IPS-NIHi11 (cell line): ENCODE results near the gene SFT2D3.

Experiments used
- DNase-seq: peaks from one replicate; pipeline ENCODE4 v3.0.0; 2012; ENCODE audit warnings: mixed read lengths, low spot score

The SFT2D3 gene

DNA sequence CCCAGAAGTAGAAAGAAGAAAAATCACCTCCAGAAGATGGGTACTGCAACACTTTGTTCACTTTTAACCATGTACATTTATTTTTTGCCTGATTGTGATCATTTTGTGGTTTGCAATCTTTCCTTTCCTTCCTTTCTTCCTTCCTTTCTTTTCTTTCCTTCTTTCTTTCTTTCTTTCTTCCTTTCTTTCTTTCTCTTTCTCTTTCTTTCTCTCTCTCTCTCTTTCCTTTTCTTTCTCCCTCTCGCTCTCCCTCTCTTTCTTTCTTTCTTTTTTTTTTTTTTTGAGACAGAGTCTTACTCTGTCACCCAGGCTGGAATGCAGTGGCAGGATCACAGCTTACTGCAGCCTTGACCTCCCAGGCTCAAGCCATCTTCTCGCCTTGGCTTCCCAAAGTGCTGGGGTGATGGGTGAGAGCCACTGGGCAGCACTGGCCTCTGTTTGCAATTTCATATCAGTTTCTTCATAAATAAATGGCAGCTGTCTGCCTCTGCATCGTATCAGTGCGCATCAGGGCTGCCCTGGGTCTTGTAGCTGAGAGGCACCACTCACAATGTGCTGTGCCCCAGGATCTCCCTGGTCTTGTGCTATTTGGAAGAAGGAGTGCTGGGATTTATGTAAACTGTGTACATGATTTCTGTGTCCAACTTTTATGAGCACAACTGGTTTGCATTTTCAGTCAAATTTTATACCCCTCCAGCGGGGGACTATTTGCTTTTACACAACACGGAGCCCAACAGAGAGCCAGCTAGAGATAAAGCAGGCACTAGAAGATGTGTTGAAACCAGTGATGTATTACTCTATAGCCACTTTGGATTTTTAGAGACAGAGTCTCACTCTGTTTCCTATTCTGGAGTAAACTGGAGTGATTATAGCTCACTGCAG lies 19.1 kb upstream of the SFT2D3 start:
- DNase-seq, result peak; percentile 4

DNA sequence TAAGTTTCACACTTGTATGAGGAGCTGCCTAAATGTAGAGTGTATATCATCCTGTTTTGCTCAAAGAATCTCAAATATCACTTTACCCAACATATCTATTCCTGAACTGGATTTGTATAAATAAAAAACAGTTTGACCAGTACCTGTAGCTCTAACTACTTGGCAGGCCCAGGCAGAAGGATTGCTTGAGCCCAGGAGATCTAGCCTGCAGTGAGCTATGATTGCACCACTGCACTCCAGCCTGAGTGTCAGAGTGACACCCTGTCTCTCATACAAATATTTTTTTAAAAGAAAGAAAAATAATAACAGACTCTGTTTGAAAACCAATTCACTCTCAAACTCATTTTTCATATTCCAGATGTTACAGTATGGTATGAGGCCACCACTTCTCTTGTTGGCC lies 18.2 kb upstream of the SFT2D3 start:
- DNase-seq, result no peak

DNA sequence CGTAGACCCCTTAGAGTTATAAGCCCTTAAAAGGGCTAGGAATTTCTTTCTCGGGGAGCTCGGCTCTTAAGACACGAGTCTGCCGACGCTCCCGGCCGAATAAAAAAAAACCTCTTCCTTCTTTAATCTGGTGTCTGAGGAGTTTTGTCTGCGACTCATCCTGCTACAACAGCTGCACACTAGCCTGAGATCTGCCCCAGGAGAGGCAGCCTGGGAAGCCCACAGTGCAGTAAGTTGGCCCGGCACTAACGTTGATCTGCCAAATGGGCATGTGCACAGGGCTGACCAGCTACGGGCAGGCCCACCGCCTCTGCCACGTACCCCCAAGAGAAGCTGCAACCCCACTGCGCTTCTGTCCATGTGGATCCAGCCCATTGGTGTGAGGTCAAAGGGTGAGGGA lies 17.5 kb upstream of the SFT2D3 start:
- DNase-seq, result no peak

DNA sequence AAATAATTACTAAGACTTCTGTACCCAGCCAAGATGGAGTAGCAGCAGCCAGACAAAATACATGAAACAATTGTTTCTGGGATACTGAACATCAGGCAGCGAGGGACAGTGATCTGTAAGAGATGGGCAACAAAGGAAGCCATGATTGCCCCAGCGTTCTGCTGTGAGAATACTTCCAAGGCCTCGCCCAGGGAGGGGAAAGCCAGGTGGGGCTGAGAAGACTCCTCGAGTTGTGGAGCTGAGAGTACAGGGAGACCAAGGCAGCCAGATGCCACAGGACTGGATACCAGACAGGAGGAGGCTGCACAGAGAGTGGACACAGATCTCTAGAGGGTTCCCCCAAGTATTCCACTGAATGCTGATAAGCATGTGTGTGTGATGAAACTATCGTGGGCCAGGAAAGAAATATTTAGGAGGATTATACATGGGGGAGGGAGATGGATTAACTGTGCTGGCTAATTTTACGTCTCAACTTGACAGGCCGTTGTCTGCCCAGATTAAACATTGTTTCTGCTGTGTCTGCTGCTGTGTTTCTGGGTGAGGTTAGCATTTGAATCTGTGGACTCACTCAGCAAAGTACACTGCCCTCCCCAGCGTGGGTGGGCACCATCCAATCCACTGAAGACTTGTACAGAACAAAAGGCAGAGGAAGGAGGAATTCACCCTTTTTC lies 15.8 kb upstream of the SFT2D3 start:
- no peak for DNase-seq

DNA sequence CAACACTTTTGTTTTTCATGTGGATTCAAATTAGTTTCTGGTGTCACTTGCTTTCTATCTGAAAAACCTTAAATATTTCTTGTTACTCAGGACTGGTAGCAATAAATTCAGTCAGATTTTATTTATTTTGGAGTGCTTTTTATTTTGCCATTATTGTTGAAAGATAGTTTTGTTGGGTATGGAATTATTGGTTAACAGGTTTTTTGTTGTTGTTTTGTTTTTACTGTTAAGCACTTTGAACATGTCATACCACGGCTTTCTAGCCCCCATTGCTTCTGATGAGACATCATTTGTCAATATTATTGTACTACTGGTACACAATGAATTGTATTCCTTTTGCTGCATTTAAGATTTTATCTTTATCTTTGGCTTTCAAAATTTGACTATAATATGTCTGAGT lies 12.9 kb upstream of the SFT2D3 start:
- no peak for DNase-seq

DNA sequence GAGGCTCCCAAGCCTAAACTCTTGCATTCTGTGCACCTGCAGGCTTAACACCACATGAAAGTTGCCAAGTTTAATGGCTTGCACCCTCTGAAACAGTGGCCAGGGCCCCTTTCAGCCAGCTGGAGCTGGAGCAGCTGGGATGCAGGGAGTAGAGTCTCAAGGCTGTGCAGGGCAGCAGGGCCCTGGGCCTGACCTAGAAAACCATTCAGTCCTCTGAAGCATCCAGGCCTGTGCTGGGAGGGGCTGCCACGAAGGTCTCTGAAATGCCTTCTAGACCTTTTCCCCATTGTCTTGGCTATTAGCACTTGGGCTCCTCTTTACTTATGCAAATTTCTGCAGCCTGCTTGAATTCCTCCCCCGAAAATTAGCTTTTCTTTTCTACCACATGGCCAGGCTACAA lies 10.6 kb upstream of the SFT2D3 start:
- DNase-seq, result no peak

DNA sequence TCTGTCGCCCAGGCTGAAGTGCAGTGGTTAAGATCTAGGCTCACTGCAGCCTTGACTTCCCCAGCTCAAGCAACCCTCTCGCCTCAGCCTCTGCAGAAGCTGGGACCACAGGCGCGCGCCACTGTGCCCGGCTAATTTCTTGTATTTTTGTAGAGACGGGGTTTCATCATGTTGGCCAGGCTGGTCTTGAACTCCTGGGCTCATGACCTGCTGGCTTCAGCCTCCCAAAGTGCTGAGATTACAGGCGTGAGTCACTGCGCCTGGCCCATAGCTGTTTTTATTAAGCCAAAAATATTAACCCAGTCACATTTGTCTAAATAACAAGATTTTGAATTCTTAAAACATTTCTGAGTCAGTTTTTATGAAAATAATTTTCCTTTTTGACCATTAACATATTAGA lies 6.3 kb upstream of the SFT2D3 start:
- no peak for DNase-seq

DNA sequence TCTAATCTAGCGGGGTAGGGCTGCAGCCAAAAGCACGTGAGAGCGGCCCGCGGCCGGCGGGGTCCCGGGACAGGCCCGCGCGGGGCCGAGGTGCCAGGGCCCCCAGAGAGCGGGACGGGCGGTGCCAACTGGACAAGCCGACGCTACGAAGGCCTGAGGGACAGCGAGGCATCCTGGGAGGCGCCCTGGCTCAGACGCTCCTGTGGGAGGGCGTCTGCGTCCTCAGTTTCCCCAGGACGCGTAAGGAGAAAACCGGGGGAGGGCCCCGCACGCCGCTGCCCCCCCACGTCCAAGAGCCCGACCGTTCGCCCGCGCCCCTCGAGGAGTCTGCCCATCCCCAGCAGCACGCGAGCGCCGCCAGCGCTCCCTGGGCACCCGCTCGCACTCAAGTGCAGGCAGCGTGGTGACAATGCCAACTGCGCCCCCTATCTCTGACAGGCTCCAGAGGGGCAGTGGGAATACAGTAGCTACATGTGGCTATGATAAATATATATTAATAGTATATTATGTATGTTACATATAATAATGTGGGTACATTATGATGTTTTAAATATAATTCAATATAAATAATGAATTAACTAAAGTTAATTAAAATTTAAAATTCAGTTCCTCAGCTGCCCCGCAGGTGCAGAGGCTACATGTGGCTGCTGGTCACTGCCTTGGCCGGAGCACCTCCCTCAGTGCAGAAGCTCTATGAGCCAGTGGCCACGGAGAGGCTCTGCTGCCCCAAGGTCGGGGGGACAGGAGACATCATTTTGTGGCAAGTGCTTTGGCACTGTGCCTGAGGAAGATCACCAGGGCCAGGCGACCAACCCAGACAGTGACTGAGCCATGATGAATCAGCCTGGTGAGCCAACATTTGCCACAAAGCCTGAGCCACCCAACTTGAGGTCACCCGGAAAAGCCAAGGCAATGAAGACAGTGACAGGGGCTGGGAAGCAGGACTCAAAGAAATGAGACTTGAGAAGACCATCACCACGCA lies 5.5 kb upstream of the SFT2D3 start:
- DNase-seq, result peak; percentile 84

DNA sequence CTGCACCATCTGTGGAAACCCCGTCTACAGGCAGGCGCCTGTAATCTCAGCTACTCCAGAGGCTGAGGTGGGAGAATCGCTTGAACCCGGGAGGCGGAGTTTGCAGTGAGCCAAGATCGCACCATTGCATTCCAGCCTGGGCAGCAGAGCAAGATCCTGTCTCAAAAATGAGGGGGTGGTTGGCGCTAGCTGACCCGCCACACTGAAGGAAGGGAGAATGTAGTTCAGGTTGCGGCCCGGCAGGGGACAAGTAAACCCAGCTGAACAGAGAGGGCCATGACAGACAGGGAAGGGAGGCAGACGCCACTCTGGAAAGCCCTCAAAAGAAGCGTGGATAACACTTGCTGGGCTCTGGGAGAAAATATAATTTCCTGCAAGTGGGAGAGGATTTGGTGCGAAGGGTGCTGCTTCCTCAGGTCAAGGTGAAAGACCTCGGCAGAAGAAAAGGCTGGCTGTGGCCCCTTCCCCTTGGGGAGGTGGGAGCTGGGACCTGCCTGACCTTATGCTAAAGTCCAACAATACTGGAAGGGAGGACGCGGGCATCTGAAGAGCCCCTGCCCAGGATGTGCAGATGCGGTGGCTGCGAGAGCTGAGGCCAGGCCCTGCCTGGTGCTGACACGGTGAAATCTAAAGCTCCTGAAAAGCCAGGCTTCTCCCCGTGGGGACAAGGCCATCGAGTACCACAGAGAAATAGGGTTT lies 3.7 kb upstream of the SFT2D3 start:
- DNase-seq, result no peak

DNA sequence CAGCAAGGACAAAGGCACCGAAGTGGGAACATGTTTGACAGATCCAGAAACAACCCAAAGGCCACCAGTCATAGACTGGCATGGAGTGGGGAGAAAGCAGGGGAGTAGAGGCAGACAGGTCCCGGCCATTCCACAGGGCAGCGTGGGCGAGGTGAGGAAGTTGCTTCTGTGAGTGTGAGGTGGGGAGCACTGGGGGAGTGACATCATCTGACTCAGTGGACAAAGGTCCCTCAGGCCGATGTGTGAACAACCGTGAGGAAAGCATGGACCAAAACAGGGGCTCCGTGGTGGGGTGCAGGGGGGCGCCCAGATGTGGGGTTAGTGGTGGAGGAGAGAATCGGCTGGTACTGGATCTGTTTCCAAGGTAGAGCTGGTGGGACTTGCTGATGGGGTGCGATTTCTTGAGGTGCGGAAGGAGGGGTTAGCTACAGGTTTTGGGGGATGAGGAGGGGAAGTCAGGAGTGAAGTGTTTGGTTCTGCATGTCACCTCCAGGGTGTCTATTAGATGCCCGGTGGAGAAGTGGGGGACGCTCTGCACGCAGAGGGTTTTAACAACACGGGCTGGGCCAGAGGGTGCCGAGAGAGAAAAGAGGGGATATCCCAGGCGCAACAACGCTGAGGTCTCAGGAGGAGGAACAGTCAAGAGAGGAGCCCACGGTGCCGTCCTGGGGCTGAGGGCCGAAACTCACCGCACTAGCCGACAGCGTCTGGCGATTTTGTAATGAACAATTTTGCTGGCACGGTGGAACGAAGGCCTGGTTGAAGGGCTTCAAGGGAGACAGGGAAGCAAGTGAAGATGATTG lies 2.5 kb upstream of the SFT2D3 start:
- DNase-seq, result no peak

DNA sequence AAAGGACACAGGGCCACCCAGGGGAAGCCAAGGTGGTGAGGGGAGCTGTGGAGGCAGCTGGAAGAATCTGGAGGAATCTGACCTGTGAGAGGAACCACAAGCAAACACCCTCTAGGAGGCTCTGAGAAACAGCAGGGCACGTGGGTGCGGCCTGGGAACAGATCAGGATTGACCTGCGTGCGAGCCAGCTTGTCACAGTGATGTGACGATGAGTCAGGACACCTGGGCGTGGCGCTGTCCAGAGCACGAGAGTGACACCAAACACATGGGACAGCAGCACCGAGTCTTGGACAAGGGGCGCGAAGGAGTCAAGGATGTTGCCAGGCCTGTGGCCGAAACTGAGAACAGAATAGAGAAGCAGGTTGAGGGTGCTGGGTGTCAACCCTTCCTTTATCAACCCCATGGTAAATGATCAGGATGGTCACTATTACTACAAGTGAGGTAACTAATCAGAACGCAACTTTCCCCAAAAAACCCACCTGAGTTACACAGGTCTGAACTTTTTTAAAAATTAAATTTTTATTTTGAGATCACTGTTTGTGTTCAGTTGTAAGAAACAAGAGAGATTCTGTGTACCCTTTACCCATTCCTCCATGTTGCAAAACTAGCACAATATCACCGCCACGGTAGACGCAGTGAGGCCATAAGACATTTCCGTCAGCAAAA lies 637 bp upstream of the SFT2D3 start:
- DNase-seq, result peak; percentile 42

DNA sequence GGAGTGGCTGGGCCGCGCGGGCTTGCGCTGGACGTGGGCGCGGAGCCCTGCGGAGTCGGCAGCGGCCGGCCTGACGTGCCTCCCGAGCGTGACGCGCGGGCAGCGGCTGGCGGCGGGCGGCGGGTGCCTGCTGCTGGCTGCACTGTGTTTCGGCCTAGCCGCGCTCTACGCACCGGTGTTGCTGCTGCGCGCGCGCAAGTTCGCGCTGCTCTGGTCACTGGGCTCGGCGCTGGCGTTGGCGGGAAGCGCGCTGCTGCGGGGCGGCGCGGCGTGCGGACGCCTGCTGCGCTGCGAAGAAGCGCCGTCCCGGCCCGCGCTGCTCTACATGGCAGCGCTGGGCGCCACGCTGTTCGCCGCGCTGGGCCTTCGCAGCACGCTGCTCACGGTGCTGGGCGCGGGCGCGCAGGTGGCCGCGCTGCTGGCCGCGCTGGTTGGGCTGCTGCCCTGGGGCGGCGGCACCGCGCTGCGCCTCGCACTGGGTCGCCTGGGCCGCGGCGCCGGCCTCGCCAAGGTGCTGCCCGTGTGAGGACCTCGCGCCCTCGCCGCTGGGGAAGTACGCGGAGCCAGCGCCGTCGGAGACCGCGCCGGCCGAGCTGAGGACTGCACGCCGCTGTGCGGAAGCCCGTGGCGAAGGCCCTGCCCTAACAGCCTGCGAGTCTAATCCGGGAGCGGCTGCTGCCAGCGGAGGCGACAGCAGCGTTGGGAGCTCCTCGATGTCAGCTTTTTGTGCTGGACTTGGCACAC lies 526 bp downstream of the SFT2D3 start:
- DNase-seq, result peak; percentile 83

DNA sequence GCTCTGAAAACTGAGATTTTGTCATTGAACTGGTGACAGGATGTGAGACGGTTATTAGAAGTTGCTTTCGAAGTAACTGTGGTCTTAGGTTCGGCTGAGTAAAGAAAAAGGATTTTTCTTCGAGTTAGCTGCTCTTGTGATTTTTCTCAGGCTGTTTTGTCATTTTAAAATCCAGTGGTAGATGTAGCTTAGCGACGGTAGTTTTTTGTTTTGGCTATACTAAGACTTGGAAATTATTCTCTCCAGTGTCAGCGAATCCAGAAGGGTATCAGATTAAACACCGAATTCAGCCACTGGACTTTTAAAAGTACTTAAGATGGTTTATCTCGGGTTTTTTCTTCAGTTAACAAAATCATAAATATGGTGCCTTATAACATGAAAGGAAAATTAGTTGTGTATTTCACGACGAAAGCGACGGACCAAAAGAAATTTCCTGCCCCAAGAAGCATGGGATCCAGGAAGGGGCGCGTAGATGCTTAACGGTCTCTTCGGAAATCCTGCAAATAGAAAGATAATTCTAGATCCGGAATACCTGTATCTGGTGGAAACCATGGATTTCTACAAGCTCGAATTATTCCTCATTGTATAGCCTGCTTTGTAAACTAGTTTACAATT lies 1.2 kb downstream of the SFT2D3 start:
- DNase-seq, result no peak

DNA sequence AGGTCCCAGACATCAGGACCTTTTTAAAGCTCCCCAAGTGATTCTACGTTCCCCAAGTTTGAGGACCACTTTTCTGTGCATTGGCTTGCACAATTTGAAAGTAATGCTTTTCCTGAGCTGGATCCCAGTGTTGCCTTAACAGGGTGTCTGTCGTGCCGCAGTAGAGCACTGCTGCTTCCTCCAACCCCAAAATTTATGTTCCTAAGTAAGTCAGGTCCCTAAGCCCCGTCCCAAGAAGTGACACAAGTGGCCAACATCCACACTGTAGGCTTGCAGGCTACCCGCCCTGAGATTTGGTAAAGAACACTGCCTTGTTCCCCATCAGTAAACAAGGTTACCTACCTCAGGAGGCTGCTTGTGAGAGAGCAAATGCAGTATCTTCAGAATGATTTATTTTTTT lies 2.0 kb downstream of the SFT2D3 start:
- no peak for DNase-seq

DNA sequence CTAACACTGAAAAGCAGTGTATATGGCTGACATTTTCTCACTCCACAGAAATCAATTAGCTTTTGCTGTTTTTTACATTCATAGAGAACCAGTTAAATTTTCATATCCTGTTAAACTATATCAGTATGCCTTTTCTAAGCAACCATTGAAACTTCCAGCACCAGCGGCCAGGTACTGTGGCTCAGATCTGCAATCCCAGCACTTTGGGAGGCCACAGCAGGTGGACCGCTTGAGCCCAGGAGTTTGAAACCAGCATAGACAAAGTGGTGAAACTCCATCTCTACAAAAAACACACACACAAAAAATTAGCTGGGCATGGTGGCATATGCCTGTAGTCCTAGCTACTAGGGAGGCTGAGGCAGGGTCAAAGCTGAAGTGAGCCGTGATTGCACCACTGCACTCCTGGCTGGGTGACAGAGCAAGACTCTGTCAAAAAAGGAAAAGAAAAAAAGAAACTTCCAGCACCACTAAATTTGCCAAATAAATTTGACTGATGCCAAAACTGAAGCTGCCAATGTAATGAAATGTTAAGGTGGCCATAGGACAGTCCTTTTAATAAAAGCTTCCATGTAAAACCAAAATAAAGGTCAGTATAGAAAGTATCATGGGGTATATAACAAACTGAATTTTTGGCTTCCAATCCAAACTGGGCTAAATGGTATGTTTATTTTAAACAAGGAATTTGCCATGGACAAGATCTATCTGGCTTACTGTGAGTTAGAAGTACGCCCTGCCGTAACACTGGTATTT lies 3.5 kb downstream of the SFT2D3 start:
- no peak for DNase-seq

DNA sequence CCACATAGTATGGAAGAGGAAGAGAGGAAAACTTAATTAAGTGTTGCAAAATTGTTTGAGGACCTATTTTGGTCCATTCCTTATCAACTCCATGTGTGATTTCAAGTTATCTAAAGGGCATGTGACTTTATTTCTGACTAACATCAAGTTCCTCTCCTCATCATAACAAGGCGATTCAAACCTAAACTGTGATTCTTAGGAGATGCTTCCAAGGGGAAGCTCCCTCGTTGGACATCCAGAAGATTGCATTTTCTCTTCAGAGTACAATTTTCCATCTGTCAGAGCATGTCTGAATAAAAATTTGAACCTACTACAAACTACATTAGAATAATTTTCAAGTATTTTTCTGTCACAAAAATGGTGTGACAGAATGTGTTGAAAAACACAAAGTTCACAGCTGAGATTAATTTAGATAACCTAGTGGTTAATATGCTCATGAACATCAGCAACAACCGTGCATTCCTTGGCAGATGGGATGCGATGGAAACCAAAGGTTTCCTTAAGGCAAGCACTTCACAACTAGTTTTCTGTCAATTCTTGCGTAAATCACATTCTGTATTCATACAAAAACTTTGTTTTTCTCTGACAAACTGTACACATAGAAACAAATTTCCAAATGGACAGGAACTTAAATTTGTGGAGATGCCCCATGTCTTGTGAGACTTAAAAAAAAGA lies 4.2 kb downstream of the SFT2D3 start:
- DNase-seq, result no peak

DNA sequence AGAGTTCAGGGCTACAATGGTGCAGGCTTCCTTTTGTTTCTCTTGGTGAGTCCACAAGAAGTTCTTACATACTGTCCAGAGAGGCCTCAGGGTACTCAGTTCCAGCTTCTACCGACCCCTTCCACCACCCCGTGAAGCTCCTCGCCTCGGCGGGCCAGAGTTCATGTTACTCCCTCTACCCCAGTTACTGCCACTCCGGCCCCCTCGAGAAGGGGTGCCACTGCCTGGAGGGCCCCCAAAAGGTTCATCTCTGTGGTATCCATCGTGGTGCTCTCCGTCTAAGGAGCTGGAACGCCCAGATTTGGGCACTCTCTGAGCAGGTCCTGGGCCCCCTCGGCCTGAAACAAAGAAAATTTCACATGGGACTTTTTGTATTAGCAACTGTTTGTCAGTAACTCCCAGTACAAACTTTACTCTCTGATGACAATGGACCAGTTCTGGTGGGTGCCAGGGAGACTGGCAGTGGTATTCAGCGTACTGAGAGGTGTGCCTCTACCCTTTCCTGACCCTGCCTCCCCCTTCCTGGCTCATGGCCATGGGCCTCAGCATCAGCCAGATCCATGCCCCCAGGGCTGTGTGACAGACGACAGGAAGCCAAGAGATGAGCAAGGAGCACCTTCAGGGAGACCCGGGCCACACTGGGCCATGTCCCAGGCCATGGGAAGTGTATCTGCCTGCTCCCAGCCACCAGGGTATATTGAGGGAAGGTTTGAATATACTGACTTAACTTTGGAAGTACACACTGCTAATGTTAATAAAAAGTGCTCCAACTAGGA lies 5.1 kb downstream of the SFT2D3 start:
- no peak for DNase-seq
